GM18499 (cell line): ENCODE data around the gene SF3A1.

Experiments used
- ATAC-seq: cut with Tn5 transposase; IDR thresholded peaks from one replicate; pipeline ENCODE4 v1.9.1; 2021; ENCODE audit warnings: moderate number of reproducible peaks; ENCODE audit not compliant: insufficient read depth, unreplicated experiment

Gene SF3A1

DNA sequence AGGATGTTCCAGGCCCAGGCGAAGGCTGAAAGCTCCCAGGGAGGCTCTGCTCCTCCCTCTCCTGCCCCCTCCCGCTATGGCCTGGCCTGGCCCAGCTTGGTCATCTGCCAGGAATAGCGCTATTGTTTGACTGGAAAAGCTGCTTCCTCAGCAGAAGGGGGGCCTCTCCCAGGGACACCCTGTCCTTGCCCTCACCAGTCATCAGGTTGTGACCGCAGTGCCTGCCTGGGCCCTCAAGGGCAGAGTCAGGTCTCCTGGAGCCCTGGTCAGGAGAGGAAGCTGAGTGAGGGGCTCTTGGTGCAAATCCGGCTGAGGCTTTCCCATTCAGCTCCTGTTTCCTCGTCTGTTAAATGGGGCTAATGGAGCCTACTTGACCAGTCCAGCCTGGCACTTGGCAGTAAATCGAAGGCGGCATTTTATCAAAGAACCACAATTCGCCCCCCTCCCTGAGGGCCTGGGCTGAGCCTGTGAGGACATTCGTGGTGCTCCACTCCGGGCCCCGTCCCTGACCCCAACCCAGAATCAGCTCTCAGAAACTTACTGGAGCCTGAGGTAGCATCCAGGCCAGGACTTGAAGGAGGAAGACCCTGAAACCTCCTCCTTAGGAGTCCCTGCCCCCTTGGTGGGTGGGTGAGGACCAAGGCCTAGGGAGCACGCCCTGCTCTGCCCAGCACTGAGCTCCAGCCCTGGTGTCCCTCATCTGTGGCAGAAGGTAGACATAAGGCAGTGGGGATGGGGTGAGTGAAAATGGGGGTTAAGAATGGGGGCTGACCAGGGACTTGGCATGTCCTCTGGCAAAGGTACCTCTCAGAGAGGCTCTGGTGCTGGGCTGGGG is 65.4 kb downstream of the SF3A1 start:
- ATAC-seq, result no peak

DNA sequence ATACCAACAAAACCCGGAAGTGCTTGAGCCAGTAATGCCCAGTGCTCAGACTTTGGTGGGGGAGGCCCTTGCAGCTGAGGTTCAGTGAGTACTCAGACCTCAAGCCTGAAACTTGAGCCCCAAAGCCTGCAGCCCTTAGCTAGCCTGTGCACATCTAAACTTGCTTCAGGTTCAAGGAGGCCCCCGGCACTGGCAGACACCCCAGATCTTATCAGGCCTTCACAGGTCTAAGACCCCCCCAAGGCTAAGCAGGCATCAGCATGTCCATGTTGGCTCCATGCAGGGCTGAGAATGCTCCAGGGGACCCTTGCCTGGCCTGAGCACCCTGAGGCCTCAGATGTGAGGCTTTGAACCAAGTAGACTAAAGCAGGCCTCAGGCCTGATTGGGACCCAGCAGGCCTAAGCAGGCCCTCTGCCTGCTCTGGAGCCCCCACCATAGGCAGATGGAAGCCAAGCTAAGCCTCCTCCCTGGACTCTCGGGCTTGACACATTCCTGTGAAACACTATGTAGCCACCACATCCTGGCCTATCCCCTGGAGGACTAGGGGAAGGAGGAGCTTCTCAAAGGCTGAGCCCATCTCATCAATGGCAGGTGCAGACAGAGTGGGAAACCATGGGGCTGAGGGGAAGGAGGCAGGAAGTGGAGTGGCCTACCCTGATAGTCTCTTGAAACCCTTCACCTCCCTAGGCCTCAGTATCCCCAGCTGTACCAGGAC is 66.2 kb downstream of the SF3A1 start:
- ATAC-seq, result no peak

DNA sequence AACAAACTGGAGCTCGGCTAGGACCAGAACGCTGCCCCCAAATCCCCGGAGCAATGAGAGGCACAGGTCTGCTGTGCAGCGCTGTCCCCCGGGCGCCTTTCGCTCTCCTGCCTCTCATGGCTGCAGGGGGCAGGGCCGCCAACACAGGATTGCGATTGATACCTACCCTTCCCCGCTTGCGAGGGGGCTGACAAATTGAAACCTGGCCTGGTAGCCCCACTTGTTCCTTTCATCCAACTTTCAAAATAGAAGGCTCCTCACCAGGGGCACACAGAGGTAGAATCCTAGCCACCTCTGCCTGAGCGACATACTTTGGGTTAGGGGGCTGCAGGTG is 66.7 kb downstream of the SF3A1 start:
- ATAC-seq, result no peak

DNA sequence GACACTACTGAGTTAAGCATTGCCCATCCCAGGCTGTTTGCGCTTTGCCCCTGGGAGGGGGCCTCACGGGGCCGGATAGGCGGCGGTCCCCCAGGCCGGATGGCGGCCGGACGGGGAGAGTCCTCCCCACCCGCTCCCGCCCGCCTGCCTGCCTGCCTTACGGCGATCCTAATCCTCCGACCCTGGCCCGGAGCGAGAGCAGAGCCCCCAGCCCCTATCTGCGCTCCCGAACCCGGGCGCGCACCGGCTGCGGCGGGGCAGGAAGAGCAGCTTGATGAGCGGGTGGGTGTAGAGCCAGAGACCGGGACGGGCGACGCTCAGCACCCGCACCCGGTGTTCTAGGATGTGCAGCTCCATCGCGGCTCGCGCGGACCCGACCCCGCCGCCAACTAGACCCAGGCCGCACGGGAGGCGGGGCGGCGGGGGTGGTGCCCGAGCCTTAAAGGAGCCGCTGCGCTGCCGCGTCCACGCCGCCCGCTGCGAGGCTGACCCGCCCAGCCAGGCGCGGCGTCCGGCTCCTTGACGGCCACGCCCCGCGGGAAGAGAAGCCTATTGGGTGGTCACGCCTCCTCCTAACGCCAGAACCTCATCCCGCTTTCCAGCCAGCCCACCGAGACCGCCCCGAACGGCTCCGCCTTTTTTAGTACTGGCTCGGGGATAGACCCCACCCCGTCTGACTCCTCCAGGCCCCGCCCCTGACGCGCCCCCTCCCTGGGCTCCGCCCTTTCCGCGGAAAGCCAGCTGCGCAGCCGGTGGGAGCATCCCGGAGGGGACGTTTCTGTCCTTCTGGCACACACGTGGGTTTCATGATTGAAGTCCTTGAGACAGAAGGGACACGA is 67.3 kb downstream of the SF3A1 start, which contains the start of gene CASTOR1:
CASTOR1 (minus strand) TSS at position 365 of the 839 bp plus-strand sequence; CDS start at position 357, 8 bp downstream.
- no peak for ATAC-seq

DNA sequence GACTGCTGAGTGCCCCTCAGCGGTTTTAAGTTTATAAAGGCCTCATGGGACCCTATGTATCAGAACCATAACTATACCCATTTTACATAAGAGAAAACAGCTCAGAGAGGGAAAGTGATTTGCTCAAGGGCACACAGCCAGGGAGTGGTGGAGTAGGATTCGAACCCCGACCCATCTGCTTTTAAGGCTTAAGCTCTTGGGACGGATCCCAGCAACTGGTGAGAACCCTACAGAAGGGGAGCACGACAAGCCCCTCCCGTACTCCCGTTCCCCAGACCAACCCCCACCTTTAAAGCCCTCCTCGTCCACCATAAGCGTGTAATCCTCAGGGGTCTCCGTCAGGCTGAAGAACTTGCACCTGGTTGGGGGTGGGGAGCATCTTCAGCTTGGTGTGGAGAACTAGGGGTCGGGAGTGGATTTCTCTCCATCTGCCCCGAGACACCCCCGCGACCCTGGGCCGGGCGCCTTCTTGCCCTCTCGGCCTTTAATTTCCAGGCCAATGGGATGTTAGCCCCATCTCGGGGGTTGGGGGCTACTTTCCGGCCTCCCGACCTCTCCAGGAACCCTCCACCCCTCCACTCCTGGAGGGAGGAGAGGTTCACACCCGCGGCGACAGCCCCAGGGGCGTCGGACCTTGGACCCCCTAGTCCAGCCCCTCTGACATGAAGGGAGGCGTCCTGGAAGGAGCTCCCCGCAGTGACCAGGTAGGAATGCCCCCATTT is 68.1 kb downstream of the SF3A1 start:
- ATAC-seq, result no peak

DNA sequence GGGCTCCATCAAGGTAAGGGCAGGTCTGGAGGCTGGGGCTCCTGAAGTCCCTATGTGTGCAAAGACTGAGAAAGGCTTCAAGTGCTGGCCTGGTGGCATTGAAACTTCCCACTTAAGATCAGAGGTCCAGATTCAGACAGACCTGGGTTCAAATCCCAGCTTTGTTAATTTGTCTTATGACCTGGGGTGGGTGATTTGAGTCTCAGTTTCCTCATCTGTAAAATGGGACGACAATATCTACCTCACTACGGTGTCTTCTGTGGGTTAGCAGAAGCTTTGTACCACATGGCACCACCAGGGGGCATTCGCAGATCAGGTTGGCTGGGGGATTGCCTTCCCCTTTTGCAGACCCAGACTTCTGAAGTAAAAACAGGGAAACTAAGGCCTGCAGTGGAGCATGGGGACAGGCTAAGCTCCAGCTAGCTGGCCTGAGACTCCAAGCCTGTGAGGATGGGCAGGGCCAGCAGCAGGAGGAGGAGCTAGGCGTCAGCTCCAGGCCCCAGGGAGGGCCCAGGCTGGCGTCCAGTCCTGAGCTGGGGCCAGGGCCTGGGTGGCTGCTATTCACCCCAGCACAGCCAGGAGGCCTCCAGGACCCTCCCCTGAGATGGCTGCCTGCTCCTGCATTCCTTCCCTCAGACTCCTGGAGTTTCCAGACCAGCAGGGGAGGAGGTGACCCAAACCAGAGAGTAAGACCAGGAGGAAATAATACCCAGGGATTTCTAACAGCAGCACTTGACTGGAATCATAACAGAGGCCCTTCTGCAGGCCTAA is 68.9 kb downstream of the SF3A1 start:
- ATAC-seq, result no peak

DNA sequence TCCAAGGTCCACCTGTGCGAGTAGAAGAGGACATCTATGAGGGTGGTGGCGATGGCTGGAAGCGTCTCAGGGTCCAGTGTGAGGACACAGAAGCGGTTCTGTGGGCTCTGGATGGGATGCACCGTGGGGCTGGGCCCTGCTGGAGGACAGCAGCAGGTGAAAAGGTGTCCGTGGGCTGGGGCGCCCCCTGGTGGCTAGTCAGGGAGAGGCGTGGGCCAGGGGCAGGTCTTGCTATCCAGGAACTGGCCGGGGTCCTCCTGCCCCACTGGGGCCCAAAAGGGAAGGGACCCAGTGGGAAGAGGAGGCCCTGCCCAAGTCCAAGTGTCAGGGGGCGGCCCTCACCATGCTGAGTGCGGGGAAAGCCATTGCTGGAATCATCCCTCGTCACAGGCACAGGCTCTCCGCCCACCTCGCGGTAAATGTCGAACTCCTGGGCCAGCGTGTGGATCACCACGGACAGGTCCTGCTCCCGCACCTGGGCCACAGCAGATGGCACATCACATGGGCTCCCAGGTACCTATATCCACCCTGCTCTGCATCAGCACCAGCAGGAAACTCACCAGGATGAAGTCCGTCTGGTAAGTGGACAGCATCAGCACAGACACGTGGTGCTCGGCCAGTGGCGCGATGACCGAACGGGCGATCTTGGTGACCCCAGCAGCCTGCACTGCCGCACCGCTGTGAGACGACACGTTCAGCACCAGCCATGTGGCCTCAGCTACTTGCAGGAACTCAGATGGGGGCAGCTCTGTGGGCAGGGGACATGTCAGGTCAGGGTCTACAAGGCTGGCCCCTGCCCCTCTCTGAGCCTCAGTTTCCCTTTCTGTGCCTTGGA is 69.7 kb downstream of the SF3A1 start:
- no peak for ATAC-seq

DNA sequence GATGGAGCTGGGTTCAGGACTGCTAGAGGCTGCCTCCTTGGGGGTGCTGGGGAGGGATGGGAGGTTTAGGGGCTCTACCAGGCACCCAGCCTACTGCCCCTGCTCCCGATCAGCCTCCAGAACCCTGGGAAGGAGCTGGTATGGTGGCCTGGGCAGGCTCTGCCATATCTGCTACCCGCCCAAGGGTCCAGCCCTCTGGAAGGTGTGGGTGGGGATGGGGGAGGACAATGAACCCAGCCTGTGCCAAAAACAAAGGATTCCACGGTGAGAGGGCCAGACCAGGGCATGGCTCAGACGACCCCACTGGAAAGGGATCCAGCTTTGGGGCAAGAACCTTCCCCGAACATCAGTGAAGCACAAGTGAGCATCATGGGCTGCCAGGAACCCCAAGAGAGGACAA is 70.4 kb downstream of the SF3A1 start:
- no peak for ATAC-seq

DNA sequence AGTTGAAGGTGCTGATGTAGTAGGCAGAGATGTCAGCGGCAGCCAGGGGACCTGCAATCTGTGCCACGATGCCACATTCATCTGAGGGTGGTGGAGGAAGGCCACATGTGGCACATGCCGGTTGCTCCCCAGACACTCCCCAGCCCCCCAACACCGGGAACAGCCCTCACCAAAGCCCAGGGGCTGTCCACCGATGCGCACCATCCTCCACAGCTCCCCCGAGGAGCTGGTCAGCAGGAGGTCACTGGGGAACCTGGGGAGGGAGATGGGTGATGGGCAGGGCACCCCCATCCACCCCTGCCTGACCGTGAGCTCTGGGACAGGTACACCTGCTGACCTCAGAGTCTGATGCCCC is 70.9 kb downstream of the SF3A1 start:
- no peak for ATAC-seq

DNA sequence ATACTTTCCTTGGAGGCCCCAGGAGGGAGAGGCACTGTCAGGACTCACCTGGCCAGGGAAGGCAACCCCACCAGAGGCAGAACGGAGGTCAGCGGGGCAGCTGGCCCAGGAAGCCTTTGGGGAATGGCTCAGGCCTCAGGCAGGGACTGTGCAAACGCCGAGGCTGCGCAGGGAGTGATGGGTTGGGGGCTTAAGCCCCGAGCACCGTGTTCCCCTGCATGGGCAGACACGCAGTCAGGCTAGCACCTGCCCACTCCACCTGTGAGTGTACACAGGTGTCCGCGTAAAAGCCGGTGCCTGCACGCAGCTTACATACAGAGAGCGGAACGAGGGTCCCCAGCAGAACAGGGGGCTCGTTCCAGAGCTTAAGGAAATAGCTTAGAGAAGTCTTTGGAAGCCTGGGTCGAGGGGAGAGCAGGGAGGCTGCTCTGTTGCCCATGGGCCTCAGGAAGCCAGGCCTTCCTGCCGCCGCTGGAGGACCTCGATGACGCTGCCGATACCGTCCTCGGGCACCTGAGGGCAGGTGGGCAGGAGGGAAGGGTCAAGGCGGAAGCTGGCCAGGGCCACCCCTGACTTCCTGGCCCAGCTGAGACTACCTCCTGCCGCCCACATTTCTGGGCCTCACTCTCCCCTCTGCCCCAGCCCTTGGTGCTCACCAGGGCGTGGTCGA is 71.4 kb downstream of the SF3A1 start:
- no peak for ATAC-seq

DNA sequence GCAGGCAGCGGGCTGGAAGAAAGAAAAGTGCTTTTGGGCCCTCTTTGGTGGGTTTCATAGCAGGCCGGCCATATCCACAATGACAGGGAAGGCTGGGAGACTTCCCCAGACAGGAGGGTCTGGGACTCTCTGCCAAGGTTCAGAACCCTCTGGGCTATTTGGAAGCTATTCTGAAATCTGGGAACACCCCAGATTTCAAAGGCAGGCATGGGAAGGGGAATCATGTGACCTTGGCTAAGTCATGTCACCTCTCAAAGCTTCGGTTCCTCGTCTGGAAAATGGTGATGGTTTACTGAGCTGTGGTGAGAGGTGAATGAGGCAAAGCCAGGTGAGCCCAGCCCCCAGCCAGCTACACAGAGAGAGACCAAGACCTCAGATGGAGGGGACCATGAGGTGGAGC is 72.0 kb downstream of the SF3A1 start:
- no peak for ATAC-seq

DNA sequence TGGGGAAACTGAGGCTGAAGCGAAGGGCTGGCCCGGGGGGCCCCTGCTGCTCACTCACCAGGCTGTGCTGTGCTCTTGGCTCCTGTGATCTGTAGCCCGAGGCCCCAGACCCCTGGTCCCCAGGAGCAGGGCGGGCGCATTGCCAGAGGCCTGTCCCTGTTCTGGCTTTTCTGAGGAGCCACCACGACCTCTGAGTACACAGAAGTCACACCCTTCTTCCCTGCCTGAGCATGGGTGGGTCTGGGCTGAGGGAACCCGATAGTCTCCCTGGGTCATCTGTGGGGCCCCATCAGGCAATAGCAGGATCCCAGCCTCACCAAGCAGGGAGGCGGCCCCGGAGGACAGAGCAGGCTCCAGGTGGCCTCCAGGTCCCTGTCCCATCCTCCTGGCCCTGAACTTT is 72.5 kb downstream of the SF3A1 start:
- no peak for ATAC-seq

DNA sequence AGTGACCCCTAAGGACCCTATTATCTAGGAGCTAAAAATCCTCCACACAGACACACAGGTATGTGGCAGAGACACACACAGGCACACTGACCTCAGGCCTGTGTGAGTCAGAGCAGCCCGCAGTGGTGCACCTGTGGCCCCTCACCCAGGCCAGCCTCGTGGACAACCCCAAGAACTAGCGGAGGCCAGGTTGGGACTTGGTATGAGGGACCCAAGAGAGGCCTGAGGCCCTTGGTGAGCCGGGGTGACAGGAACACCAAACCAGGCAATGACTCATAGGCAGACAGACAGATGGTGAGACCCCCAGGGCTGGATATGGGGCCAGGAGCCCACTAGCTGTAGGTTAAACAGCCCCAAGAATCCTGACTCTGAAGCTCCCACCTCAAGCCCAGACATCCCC is 73.4 kb downstream of the SF3A1 start:
- no peak for ATAC-seq

DNA sequence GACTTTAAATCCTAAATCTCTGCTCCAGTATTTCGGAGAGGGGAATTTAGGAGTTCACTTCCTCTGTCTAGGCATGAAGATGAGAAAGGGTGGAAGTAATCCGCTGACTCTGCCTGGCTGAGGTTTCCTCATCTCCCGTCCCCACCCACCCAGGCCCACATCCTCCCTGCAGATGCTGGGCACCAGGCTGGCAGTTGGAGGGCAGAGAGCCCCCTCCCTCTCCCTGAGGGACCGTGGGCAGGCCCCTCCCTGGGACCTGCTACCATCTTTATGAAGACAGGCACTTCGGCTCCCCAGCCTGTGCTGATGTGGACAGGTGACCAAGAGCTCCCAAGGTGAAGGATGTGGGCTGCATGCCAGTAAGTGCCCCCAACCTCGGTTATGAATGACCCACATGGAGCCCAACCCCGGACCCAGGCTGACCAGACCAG is 74.1 kb downstream of the SF3A1 start:
- ATAC-seq, result no peak
